Liver (tissue), 9 donors: Measurements from ENCODE around the gene MIR17HG. TPM values are rescaled to one million over a fixed set of nuclear protein-coding genes. Genes with fewer than 3 reads are reported as not detected.

Experiments
- DNase-seq: peaks from one replicate; pipeline ENCODE4 v3.0.0-alpha.2; 2017; ENCODE audit warnings: low spot score
- H3K27ac ChIP-seq, 2 donors: one replicate each; pipeline ENCODE4 v1.7.0; 2013; ENCODE audit warnings: inconsistent platforms in 2 of 2, low read length in 2 of 2, control low read depth in 1 of 2, low read depth in 1 of 2, mild to moderate bottlenecking in 1 of 2
- H3K27me3 ChIP-seq, 4 donors: one replicate each; pipeline versions ENCODE4 v1.6.1 to v1.7.0; 2013; ENCODE audit warnings: low read length in 3 of 4, inconsistent platforms in 1 of 4, mild to moderate bottlenecking in 1 of 4, moderate library complexity in 1 of 4; ENCODE audit not compliant: control insufficient read depth in 4 of 4, insufficient read depth in 4 of 4
- H3K36me3 ChIP-seq, 4 donors: one replicate each; pipeline versions ENCODE4 v1.6.1 to v1.7.0; 2013; ENCODE audit warnings: low read length in 3 of 4, mild to moderate bottlenecking in 3 of 4, low read depth in 1 of 4, moderate library complexity in 1 of 4; ENCODE audit not compliant: control insufficient read depth in 4 of 4, insufficient read depth in 3 of 4
- H3K4me1 ChIP-seq, 4 donors: one replicate each; pipeline versions ENCODE4 v1.6.1 to v1.7.0; 2013; ENCODE audit warnings: low read length in 3 of 4, mild to moderate bottlenecking in 3 of 4, moderate library complexity in 1 of 4; ENCODE audit not compliant: control insufficient read depth in 4 of 4, insufficient read depth in 4 of 4
- H3K4me3 ChIP-seq, 3 donors: one replicate each; pipeline versions ENCODE4 v1.6.1 to v1.7.0; 2013; ENCODE audit warnings: low read length in 3 of 3, control low read depth in 1 of 3, low read depth in 1 of 3, mild to moderate bottlenecking in 1 of 3
- H3K9ac ChIP-seq, 2 donors: one replicate each; pipeline ENCODE4 v1.7.0; 2013; ENCODE audit warnings: low read length in 2 of 2, mild to moderate bottlenecking in 2 of 2, moderate library complexity in 2 of 2, control low read depth in 1 of 2, low read depth in 1 of 2
- H3K9me3 ChIP-seq, 4 donors: one replicate each; pipeline versions ENCODE4 v1.6.1 to v1.7.0; 2013; ENCODE audit warnings: low read length in 3 of 4; ENCODE audit not compliant: control insufficient read depth in 4 of 4
- FOXA1 ChIP-seq: IDR thresholded peaks from 2 replicates; pipeline ENCODE4 v1.6.1; 2016; ENCODE audit warnings: antibody characterized with exemption
- FOXA2 ChIP-seq: IDR thresholded peaks from 2 replicates; pipeline ENCODE4 v1.6.1; 2016; ENCODE audit warnings: antibody characterized with exemption
- GABPA ChIP-seq, 2 donors: IDR thresholded peaks in 1 of 2; conservative IDR thresholded peaks in 1 of 2; 2 replicates each; pipeline ENCODE4 v1.6.1; 2016; ENCODE audit warnings: antibody characterized with exemption in 2 of 2, mild to moderate bottlenecking in 1 of 2, moderate library complexity in 1 of 2
- HNF4A ChIP-seq, 2 donors: conservative IDR thresholded peaks; 2 replicates each; pipeline ENCODE4 v1.6.1; 2016; ENCODE audit warnings: antibody characterized with exemption in 2 of 2, mild to moderate bottlenecking in 2 of 2
- NR2F2 ChIP-seq: IDR thresholded peaks from 2 replicates; pipeline ENCODE4 v1.6.1; 2016; ENCODE audit warnings: antibody characterized with exemption
- RAD21 ChIP-seq, 2 donors: IDR thresholded peaks; 2 replicates each; pipeline ENCODE4 v1.6.1; 2016; ENCODE audit warnings: antibody characterized with exemption in 2 of 2, mild to moderate bottlenecking in 2 of 2
- RXRA ChIP-seq, 2 donors: IDR thresholded peaks; 2 replicates each; pipeline ENCODE4 v1.6.1; 2017 to 2018; ENCODE audit warnings: antibody characterized with exemption in 2 of 2, mild to moderate bottlenecking in 1 of 2
- SP1 ChIP-seq: IDR thresholded peaks from 2 replicates; pipeline ENCODE4 v1.6.1; 2018; ENCODE audit warnings: antibody characterized with exemption, mild to moderate bottlenecking
- WGBS: extraction: QIAGEN DNeasy Blood & Tissue Kit; methylation state at CpG from one replicate; pipeline ENCODE4 v1.1.7; 2013; 5-methylcytosine and 5-hydroxymethylcytosine counted together
- polyA plus RNA-seq, 2 donors: library from polyadenylated mRNA; stranded (reverse) in 1 of 2; unstranded in 1 of 2; fragments of 200-250 nt in 1 of 2; fragments of >200 nt in 1 of 2; fragmentation: Nextera tagmentation in 1 of 2; extraction: Ambion mirVana in 1 of 2; gene quantifications; one replicate each; pipeline versions ENCODE4 v1.2.1 to v1.2.3, GENCODE V29; 2013 to 2015
- total RNA-seq, 2 donors: library from RNA; depleted of rRNA; stranded (reverse); fragments of >200 nt; gene quantifications; one replicate each; pipeline ENCODE4 v1.2.3, GENCODE V29; 2014
- TF ChIP-seq, protein P1 (sequence below): fragments of 150-350 bp; IDR thresholded peaks from 2 replicates; pipeline ENCODE4 v1.5.1; 2017; ENCODE audit warnings: improper control_type of control experiment, low read depth, low read length; ENCODE audit not compliant: missing input control
- TF ChIP-seq, protein P2 (sequence below): IDR thresholded peaks from 2 replicates; pipeline ENCODE4 v1.6.1; 2016; ENCODE audit warnings: antibody characterized with exemption, mild to moderate bottlenecking
- TF ChIP-seq, protein P3 (sequence below): IDR thresholded peaks from 2 replicates; pipeline ENCODE4 v1.6.1; 2016; ENCODE audit warnings: antibody characterized with exemption
- donor health status: healthy.
- donor health status: healthy.
- donor health status: healthy.
- donor health status: healthy.
- donor health status: healthy.

The MIR17HG gene
- total and polyA plus RNA-seq, 4 donors = 0.27 to 7.7 (median 4.4) TPM

DNA sequence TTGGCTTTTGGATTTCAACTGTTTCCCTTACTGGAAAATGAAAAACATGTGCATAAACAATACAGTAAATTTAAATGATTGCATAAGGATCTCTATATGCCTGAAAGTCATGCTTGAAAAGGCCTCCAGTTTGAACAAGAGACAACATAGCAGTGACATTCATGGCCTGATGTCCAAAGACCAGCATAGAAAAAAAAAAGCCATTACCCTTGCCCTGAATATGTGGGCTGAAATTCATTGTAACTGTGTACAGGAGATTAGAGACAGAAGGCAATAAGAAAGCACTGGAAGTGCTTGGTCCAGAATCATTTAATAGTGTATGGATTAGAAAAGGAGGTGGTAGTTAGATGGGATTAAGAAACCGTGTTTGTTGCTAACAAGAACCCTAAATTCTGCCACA is 15.4 kb downstream of the MIR17HG start:
- no peaks in the 10 kb centered on the region for H3K9me3 ChIP-seq
- no peak overlapping the region for H3K4me3 ChIP-seq
- DNase-seq = no peak
- no peaks in the 10 kb centered on the region for H3K27me3 ChIP-seq
- peak overlapping the region in 1 of 2 donors; percentile 14 for H3K27ac ChIP-seq
- H3K36me3 ChIP-seq = no peaks in the 10 kb centered on the region
- H3K4me1 ChIP-seq = peaks cover 14 to 52% (median 42%) of the 10 kb centered on the region in 4 donors
- no peak overlapping the region for H3K9ac ChIP-seq
- TF ChIP-seq HNF4A (conservative IDR thresholded peaks at IDR 0.05) (peak in 1 of 2 donors; percentile 76), RAD21 (IDR thresholded peaks at IDR 0.05) (no peak), SP1 (peak; percentile 33), RXRA (IDR thresholded peaks at IDR 0.05) (peak in 1 of 2 donors; percentile 47), GABPA (IDR thresholded peaks at IDR 0.05 in 1 of 2, conservative IDR thresholded peaks at IDR 0.05 in 1 of 2) (no peak), NR2F2 (no peak), FOXA2 (no peak)
- TF ChIP-seq, protein P1, sequence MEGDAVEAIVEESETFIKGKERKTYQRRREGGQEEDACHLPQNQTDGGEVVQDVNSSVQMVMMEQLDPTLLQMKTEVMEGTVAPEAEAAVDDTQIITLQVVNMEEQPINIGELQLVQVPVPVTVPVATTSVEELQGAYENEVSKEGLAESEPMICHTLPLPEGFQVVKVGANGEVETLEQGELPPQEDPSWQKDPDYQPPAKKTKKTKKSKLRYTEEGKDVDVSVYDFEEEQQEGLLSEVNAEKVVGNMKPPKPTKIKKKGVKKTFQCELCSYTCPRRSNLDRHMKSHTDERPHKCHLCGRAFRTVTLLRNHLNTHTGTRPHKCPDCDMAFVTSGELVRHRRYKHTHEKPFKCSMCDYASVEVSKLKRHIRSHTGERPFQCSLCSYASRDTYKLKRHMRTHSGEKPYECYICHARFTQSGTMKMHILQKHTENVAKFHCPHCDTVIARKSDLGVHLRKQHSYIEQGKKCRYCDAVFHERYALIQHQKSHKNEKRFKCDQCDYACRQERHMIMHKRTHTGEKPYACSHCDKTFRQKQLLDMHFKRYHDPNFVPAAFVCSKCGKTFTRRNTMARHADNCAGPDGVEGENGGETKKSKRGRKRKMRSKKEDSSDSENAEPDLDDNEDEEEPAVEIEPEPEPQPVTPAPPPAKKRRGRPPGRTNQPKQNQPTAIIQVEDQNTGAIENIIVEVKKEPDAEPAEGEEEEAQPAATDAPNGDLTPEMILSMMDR = no peak
- TF ChIP-seq, protein P2, sequence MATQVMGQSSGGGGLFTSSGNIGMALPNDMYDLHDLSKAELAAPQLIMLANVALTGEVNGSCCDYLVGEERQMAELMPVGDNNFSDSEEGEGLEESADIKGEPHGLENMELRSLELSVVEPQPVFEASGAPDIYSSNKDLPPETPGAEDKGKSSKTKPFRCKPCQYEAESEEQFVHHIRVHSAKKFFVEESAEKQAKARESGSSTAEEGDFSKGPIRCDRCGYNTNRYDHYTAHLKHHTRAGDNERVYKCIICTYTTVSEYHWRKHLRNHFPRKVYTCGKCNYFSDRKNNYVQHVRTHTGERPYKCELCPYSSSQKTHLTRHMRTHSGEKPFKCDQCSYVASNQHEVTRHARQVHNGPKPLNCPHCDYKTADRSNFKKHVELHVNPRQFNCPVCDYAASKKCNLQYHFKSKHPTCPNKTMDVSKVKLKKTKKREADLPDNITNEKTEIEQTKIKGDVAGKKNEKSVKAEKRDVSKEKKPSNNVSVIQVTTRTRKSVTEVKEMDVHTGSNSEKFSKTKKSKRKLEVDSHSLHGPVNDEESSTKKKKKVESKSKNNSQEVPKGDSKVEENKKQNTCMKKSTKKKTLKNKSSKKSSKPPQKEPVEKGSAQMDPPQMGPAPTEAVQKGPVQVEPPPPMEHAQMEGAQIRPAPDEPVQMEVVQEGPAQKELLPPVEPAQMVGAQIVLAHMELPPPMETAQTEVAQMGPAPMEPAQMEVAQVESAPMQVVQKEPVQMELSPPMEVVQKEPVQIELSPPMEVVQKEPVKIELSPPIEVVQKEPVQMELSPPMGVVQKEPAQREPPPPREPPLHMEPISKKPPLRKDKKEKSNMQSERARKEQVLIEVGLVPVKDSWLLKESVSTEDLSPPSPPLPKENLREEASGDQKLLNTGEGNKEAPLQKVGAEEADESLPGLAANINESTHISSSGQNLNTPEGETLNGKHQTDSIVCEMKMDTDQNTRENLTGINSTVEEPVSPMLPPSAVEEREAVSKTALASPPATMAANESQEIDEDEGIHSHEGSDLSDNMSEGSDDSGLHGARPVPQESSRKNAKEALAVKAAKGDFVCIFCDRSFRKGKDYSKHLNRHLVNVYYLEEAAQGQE = no peak
- WGBS = 77% methylated on average over 1 of the region's 1 CpG

DNA sequence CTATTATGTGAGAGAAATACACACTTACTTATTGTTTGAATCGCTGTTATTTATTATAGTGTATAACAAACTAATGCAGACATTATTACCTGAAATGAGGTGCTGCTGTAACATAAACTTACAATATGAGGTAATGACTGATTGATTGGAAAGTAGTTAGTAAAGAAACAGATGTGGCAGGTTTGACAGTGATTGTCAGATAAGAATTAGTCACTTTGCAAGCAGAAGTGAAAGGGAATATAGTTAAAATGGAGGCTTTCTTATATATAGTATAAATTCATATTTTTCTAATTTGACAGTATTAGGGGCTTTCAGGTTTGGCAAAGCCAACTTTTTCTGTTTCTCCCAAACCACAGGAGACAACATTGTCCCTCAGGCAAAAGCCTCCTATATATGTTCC is 20.6 kb downstream of the MIR17HG start:
- Histone ChIP-seq H3K4me1 (peaks cover 2 to 18% (median 7%) of the 10 kb centered on the region in 4 donors), H3K27me3 (no peaks in the 10 kb centered on the region), H3K9ac (no peak overlapping the region), H3K27ac (no peak overlapping the region), H3K9me3 (no peaks in the 10 kb centered on the region), H3K4me3 (no peak overlapping the region), H3K36me3 (no peaks in the 10 kb centered on the region)
- TF ChIP-seq, protein P1 = no peak
- TF ChIP-seq RXRA (IDR thresholded peaks at IDR 0.05) = no peak
- no peak for TF ChIP-seq GABPA (IDR thresholded peaks at IDR 0.05 in 1 of 2, conservative IDR thresholded peaks at IDR 0.05 in 1 of 2)
- no peak for TF ChIP-seq FOXA1
- TF ChIP-seq, protein P2 = no peak
- TF ChIP-seq, protein P3, sequence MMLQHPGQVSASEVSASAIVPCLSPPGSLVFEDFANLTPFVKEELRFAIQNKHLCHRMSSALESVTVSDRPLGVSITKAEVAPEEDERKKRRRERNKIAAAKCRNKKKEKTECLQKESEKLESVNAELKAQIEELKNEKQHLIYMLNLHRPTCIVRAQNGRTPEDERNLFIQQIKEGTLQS = no peak
- no peak for DNase-seq
- 99% methylated on average over 1 of the region's 1 CpG for WGBS
